ENCODE results near the gene LAMA2. TPM values are rescaled to one million over a fixed set of nuclear protein-coding genes. Genes with fewer than 3 reads are reported as not detected.

Gene LAMA2
- total RNA-seq, 1 donor from 2014 or later: 185 TPM

- no peaks in the 10 kb centered on the region for H3K36me3 ChIP-seq
- no peaks in the 10 kb centered on the region for H3K9me3 ChIP-seq (replicated peaks)
- intact Hi-C loops (cut with micrococcal nuclease): no loop called here
- DNase-seq: no peak
- no peak for TF ChIP-seq CTCF (IDR thresholded peaks at IDR 0.05; ENCODE audit: borderline replicate concordance)
- peaks cover 93% of the 10 kb centered on the region for H3K4me1 ChIP-seq
- H3K27ac ChIP-seq (replicated peaks): peak overlapping the region; percentile 85
- H3K27me3 ChIP-seq (ENCODE audit: low read depth): no peaks in the 10 kb centered on the region
- no peak overlapping the region for H3K4me3 ChIP-seq
Observed at GRCh38 chr6:129108337-129108736, 225.4 kb downstream of the LAMA2 start.

- Histone ChIP-seq H3K36me3 (no peaks in the 10 kb centered on the region), H3K27me3 (ENCODE audit: low read depth) (no peaks in the 10 kb centered on the region), H3K4me1 (peaks cover 93% of the 10 kb centered on the region), H3K9me3 (replicated peaks) (no peaks in the 10 kb centered on the region), H3K27ac (replicated peaks) (peak overlapping the region; percentile 66), H3K4me3 (no peak overlapping the region)
- no peak for TF ChIP-seq CTCF (IDR thresholded peaks at IDR 0.05; ENCODE audit: borderline replicate concordance)
- DNase-seq: no peak
- intact Hi-C loops (cut with micrococcal nuclease): no loop called here
Observed at GRCh38 chr6:129110690-129111343, 227.9 kb downstream of the LAMA2 start.

- H3K4me1 ChIP-seq: peaks cover 96% of the 10 kb centered on the region
- intact Hi-C loops (cut with micrococcal nuclease): no loop called here
- TF ChIP-seq CTCF (IDR thresholded peaks at IDR 0.05; ENCODE audit: borderline replicate concordance): no peak
Observed at GRCh38 chr6:129111346-129111745, 228.4 kb downstream of the LAMA2 start.

GRCh38 chr6:129111853-129112252, 228.9 kb downstream of the LAMA2 start:
- H3K4me3 ChIP-seq: no peak overlapping the region

More at GRCh38 chr6:129111346-129111745, 228.4 kb downstream of the LAMA2 start:
- Histone ChIP-seq H3K4me3 (no peak overlapping the region), H3K36me3 (no peaks in the 10 kb centered on the region), H3K27ac (replicated peaks) (peak overlapping the region; percentile 66), H3K27me3 (ENCODE audit: low read depth) (no peaks in the 10 kb centered on the region), H3K9me3 (replicated peaks) (no peaks in the 10 kb centered on the region)
- DNase-seq: no peak

GRCh38 chr6:129112591-129112990, 229.7 kb downstream of the LAMA2 start:
- no peak for TF ChIP-seq CTCF (IDR thresholded peaks at IDR 0.05; ENCODE audit: borderline replicate concordance)
- intact Hi-C loops (cut with micrococcal nuclease): no loop called here
- H3K4me3 ChIP-seq: no peak overlapping the region
- H3K4me1 ChIP-seq: peaks cover 96% of the 10 kb centered on the region
- H3K27ac ChIP-seq (replicated peaks): peak overlapping the region; percentile 66
- H3K36me3 ChIP-seq: no peaks in the 10 kb centered on the region
- no peak for DNase-seq
- no peaks in the 10 kb centered on the region for H3K27me3 ChIP-seq (ENCODE audit: low read depth)
- H3K9me3 ChIP-seq (replicated peaks): no peaks in the 10 kb centered on the region

More at GRCh38 chr6:129111853-129112252, 228.9 kb downstream of the LAMA2 start:
- peak overlapping the region; percentile 66 for H3K27ac ChIP-seq (replicated peaks)
- DNase-seq: no peak
- peaks cover 95% of the 10 kb centered on the region for H3K4me1 ChIP-seq
- no peak for TF ChIP-seq CTCF (IDR thresholded peaks at IDR 0.05; ENCODE audit: borderline replicate concordance)
- H3K36me3 ChIP-seq: no peaks in the 10 kb centered on the region
- H3K27me3 ChIP-seq (ENCODE audit: low read depth): no peaks in the 10 kb centered on the region
- intact Hi-C loops (cut with micrococcal nuclease): no loop called here
- no peaks in the 10 kb centered on the region for H3K9me3 ChIP-seq (replicated peaks)
